GM12878 (cell line): ENCODE data around the gene SARS1. TPM values are rescaled to one million over a fixed set of nuclear protein-coding genes. Genes with fewer than 3 reads are reported as not detected.

Experiments
- ATAC-seq: fragments of 200-7000 bp; cut with Tn5 transposase; 3 replicates; pipeline ENCODE4 v1.9.1; 2020; ENCODE audit warnings: mild to moderate bottlenecking, moderate library complexity
- BruUV-seq: library from RNA; stranded (reverse); fragments of 400-500 nt; replicated peaks from 2 replicates; lab custom pipeline; 2021; lab: Mats Ljungman, UMichigan
- CTCF ChIA-PET: fragments of 300-600 bp; sonication (Branson Sonifier 250); formaldehyde crosslinking; extraction: SDS; loops from one replicate; lab custom pipeline; 2021; ENCODE audit warnings: inconsistent platforms; lab: Yijun Ruan, JAX
- POLR2A ChIA-PET: fragments of 350-600 bp; formaldehyde crosslinking; extraction: SDS; loops from one replicate; lab custom pipeline; 2021; ENCODE audit warnings: inconsistent platforms; lab: Charles Lee
- RAD21 ChIA-PET: fragments of 300-600 bp; sonication (Branson Sonifier 250); formaldehyde crosslinking; loops from one replicate; lab custom pipeline; 2023; ENCODE audit warnings: antibody characterized with exemption; ENCODE audit not compliant: unreplicated experiment; lab: Charles Lee
- SMC1A ChIA-PET: fragments of 300-600 bp; sonication (Branson Sonifier 250); formaldehyde crosslinking; loops from one replicate; lab custom pipeline; 2023; ENCODE audit not compliant: unreplicated experiment, uncharacterized antibody; lab: Charles Lee
- DNase-seq: peaks from one replicate; pipeline ENCODE4 v3.0.0-alpha.2; 2011; ENCODE audit warnings: low read depth, low spot score
- FAIRE-seq: peaks from 3 replicates; lab custom pipeline; 2011; peaks lifted over from hg19 to GRCh38; lab: Jason Lieb, UNC
- H2AFZ ChIP-seq: 2 replicates; pipeline ENCODE4 v1.6.0; 2011; ENCODE audit warnings: low read depth, low read length, control low read depth; ENCODE audit not compliant: control insufficient read depth
- H3K27ac ChIP-seq: 2 replicates; pipeline ENCODE4 v1.5.1; 2011; ENCODE audit warnings: control low read depth; ENCODE audit not compliant: control insufficient read depth, insufficient read depth
- H3K27me3 ChIP-seq, 2 experiments: replicated peaks in 1 of 2; 2 replicates each; pipeline versions ENCODE4 v1.6.0 to v1.6.1; 2011; ENCODE audit warnings: low read length in 1 of 2; ENCODE audit not compliant: control insufficient read depth in 2 of 2, insufficient read depth in 2 of 2
- H3K36me3 ChIP-seq, 2 experiments: 2 replicates each; pipeline ENCODE4 v1.5.1; 2011; ENCODE audit warnings: low read length in 1 of 2; ENCODE audit not compliant: control insufficient read depth in 2 of 2, insufficient read depth in 2 of 2
- H3K4me1 ChIP-seq: 2 replicates; pipeline ENCODE4 v1.6.1; 2011; ENCODE audit warnings: mild to moderate bottlenecking, low read length, moderate library complexity, mixed read lengths; ENCODE audit not compliant: control insufficient read depth, insufficient read depth
- H3K4me2 ChIP-seq: 2 replicates; pipeline ENCODE4 v1.6.0; 2011; ENCODE audit warnings: control low read depth; ENCODE audit not compliant: control insufficient read depth, insufficient read depth
- H3K4me3 ChIP-seq: fragments of 200-600 bp; sonication (generic); 2 replicates; pipeline ENCODE4 v1.5.1; 2016
- H3K79me2 ChIP-seq: 2 replicates; pipeline ENCODE4 v1.6.0; 2011; ENCODE audit warnings: low read length; ENCODE audit not compliant: control insufficient read depth, insufficient read depth
- H3K9ac ChIP-seq: 2 replicates; pipeline ENCODE4 v1.8.0; 2011; ENCODE audit warnings: low read length, control low read depth, mixed read lengths; ENCODE audit not compliant: control insufficient read depth, insufficient read depth
- H3K9me3 ChIP-seq: replicated peaks from 3 replicates; pipeline ENCODE4 v1.5.1; 2011; ENCODE audit warnings: mild to moderate bottlenecking, low read length; ENCODE audit not compliant: control insufficient read depth, insufficient read depth
- H4K20me1 ChIP-seq: 2 replicates; pipeline ENCODE4 v1.6.0; 2011; ENCODE audit not compliant: control insufficient read depth, insufficient read depth
- BCL11A ChIP-seq: IDR thresholded peaks from 2 replicates; pipeline ENCODE4 v1.6.1; 2011; ENCODE audit warnings: low read depth, low read length
- CHD1 ChIP-seq: IDR thresholded peaks from 2 replicates; pipeline ENCODE4 v1.6.1; 2012; ENCODE audit warnings: low read depth, low read length, improper control_type of control experiment
- ETV6 ChIP-seq, 2 experiments: fragments of 450-650 bp in 1 of 2; IDR thresholded peaks in 1 of 2; conservative IDR thresholded peaks in 1 of 2; 2 replicates each; pipeline ENCODE4 v1.6.1; 2014; ENCODE audit warnings: antibody characterized with exemption in 1 of 2, borderline replicate concordance in 1 of 2, low read depth in 1 of 2, mild to moderate bottlenecking in 1 of 2, moderate library complexity in 1 of 2
- HDAC6 ChIP-seq: fragments of 200-600 bp; sonication (generic); IDR thresholded peaks from one replicate; pipeline ENCODE4 v1.8.0; 2017; ENCODE audit warnings: antibody characterized with exemption; ENCODE audit not compliant: unreplicated experiment
- MEF2B ChIP-seq: fragments of 450-650 bp; IDR thresholded peaks from 2 replicates; pipeline ENCODE4 v1.6.1; 2018; ENCODE audit warnings: mild to moderate bottlenecking, moderate library complexity; ENCODE audit not compliant: partially characterized antibody, poor library complexity, severe bottlenecking
- MTA3 ChIP-seq: IDR thresholded peaks from 2 replicates; pipeline ENCODE4 v1.6.1; 2012; ENCODE audit warnings: low read length, inconsistent platforms, borderline replicate concordance
- POLR2A ChIP-seq: IDR thresholded peaks from 2 replicates; pipeline ENCODE4 v1.6.1; 2011; ENCODE audit warnings: low read depth, mild to moderate bottlenecking, low read length
- SMAD5 ChIP-seq: IDR thresholded peaks from 2 replicates; pipeline ENCODE4 v1.6.1; 2016; ENCODE audit warnings: antibody characterized with exemption, low read depth
- SPI1 ChIP-seq: IDR thresholded peaks from 2 replicates; pipeline ENCODE4 v1.6.1; 2011; ENCODE audit warnings: low read depth, mild to moderate bottlenecking, low read length, moderate library complexity, borderline replicate concordance; ENCODE audit not compliant: insufficient read depth
- TCF3 ChIP-seq: IDR thresholded peaks from 2 replicates; pipeline ENCODE4 v1.6.1; 2012; ENCODE audit warnings: low read depth, mild to moderate bottlenecking, low read length, borderline replicate concordance; ENCODE audit not compliant: insufficient read depth
- ZNF384 ChIP-seq: IDR thresholded peaks from 2 replicates; pipeline ENCODE4 v1.6.1; 2012; ENCODE audit warnings: low read depth, mild to moderate bottlenecking, low read length, improper control_type of control experiment, borderline replicate concordance
- ZNF687 ChIP-seq: fragments of 450-650 bp; IDR thresholded peaks from 2 replicates; pipeline ENCODE4 v1.6.1; 2017; ENCODE audit warnings: mild to moderate bottlenecking, moderate library complexity
- WGBS: methylation state at CpG from one replicate; pipeline ENCODE4 v1.1.6; 2016; ENCODE audit warnings: low lambda C conversion rate; ENCODE audit not compliant: insufficient replicate concordance, insufficient coverage; ENCODE audit errors: missing lambda C conversion rate; 5-methylcytosine and 5-hydroxymethylcytosine counted together
- in situ Hi-C: fragments of 300-500 bp; cut with MboI; formaldehyde crosslinking; loops from 9 replicates; pipeline ENCODE4 v1.14.3; 2018; ENCODE audit warnings: mixed read lengths
- intact Hi-C: fragments of 100-400 bp; cut with micrococcal nuclease; formaldehyde crosslinking; loops from one replicate; pipeline ENCODE4 v1.14.2; 2022; ENCODE audit not compliant: unreplicated experiment
- polyA plus RNA-seq, 11 experiments: library from polyadenylated mRNA; depleted of rRNA in 4 of 11; unstranded in 6 of 11; stranded (reverse) in 5 of 11; fragments of >200 nt; fragmentation: Nextera tagmentation in 4 of 11; fragmentation: Illumina TruSeq in 1 of 11; extraction: Ambion mirVana in 4 of 11; extraction: Trizol in 1 of 11; gene quantifications; 1 replicate in 1 of 11; 2 replicates in 10 of 11; pipeline versions ENCODE4 v1.2.1 to v1.2.3, GENCODE V29; 2011 to 2016; ENCODE audit warnings: inconsistent platforms in 2 of 11, missing spikeins in 2 of 11, low read depth in 1 of 11
- total RNA-seq, 4 experiments: library from RNA; depleted of rRNA in 3 of 4; stranded (reverse); fragments of >200 nt in 3 of 4; fragmentation: Illumina TruSeq in 1 of 4; extraction: Trizol in 1 of 4; gene quantifications; 2 replicates each; pipeline versions ENCODE4 v1.2.1 to v1.2.3, GENCODE V29; 2013 to 2021
- TF ChIP-seq, protein P1 (sequence below): fragments of 450-650 bp; IDR thresholded peaks from 2 replicates; pipeline ENCODE4 v1.6.1; 2017; ENCODE audit warnings: mild to moderate bottlenecking

SARS1 gene
- total and polyA plus RNA-seq, 10 of the 15 experiments (the other 5 are each of a cell fraction or from before 2014, with no cell fraction given) = 103 to 202 (median 138) TPM

GRCh38 chr1:109193653-109194590, 19.8 kb upstream of the SARS1 start (continued):
- TF ChIP-seq ETV6 (conservative IDR thresholded peaks at IDR 0.05 in 1 of 2, IDR thresholded peaks at IDR 0.05 in 1 of 2; ENCODE audit: borderline replicate concordance in 1 of 2, low read depth in 1 of 2) = no peak

DNA sequence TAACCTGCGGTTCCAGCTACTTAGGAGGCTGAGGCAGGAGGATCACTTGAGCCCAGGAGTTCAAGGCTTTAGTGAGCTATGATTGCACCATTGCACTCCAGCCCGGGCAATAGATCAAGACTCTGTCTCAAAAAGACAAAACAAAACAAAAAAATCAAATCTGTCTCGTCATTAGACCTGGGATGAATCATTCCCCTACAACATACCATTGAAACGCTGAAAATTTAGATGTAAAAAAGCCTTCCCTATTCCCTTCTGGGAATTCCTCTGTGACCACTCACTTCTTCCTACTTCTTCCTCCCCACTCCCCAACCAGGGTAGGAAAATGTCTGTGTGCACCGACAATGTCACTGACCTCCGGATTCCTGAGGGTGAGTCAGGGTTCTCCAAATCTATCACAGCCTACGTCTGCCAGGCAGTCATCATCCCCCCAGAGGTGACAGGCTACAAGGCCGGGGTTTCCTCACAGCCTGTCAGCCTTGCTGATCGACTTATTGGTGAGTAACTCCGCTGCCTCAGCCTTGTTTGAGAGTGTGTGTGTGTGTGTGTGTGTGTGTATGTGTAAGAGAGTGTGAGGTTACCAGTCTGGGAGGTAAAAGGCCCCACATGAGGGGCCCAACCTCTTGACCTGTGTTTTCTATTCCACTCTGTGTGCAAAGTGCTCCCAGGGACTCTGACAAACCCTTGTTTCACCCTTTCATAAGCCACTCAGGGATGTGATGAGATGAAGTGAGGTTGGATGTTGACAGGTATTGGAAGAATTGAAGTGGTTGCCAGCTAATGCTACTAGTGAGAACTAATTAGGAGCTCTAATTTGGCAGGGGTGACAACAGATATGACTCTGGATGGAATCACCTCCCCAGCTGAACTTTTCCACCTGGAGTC, 16.3 kb upstream of the SARS1 start:
- H3K4me3 ChIP-seq = no peak overlapping the region
- H3K9me3 ChIP-seq = no peaks in the 10 kb centered on the region
- DNase-seq = no peak
- no peaks in the 10 kb centered on the region for H3K36me3 ChIP-seq
- no peak overlapping the region for H2AFZ ChIP-seq
- ChIA-PET CTCF (interaction anchor here (0.6 to 1.5 kb wide), 4 partner anchors 7 to 153 kb away, joined by 3 to 4 read pairs (median 3); no protein-coding TSS in a partner anchor), RAD21 (no interaction called here), SMC1A (interaction anchor here (1.2 kb wide), 2 partner anchors 30 to 335 kb away, joined by 3 to 4 read pairs; no protein-coding TSS in a partner anchor), POLR2A (interaction anchor here (0.6 kb wide), 1 partner anchor 1520 kb away, joined by 3 read pairs; no protein-coding TSS in a partner anchor)
- in situ Hi-C loops = no loop called here
- H3K9ac ChIP-seq = no peak overlapping the region
- H4K20me1 ChIP-seq = no peaks in the 10 kb centered on the region
- intact Hi-C loops = no loop called here
- no peak for FAIRE-seq
- BruUV-seq = no TSS peak
- H3K79me2 ChIP-seq = no peaks in the 10 kb centered on the region
- WGBS = 11% methylated on average over 10 of the region's 10 CpGs
- H3K27me3 ChIP-seq = no peaks in the 10 kb centered on the region
- H3K4me1 ChIP-seq = no peaks in the 10 kb centered on the region; the same call in 1 of the 2 replicates
- ATAC-seq = peak; percentile 16; the same call in 2 of the 3 replicates
- H3K27ac ChIP-seq = no peak overlapping the region
- no peak overlapping the region for H3K4me2 ChIP-seq
- TF ChIP-seq ZNF384 (no peak), TCF3 (no peak), MEF2B (no peak), MTA3 (no peak), SPI1 (no peak), HDAC6 (no peak), BCL11A (no peak), CHD1 (no peak), ZNF687 (no peak), POLR2A (no peak), SMAD5 (no peak)
- TF ChIP-seq, protein P1, sequence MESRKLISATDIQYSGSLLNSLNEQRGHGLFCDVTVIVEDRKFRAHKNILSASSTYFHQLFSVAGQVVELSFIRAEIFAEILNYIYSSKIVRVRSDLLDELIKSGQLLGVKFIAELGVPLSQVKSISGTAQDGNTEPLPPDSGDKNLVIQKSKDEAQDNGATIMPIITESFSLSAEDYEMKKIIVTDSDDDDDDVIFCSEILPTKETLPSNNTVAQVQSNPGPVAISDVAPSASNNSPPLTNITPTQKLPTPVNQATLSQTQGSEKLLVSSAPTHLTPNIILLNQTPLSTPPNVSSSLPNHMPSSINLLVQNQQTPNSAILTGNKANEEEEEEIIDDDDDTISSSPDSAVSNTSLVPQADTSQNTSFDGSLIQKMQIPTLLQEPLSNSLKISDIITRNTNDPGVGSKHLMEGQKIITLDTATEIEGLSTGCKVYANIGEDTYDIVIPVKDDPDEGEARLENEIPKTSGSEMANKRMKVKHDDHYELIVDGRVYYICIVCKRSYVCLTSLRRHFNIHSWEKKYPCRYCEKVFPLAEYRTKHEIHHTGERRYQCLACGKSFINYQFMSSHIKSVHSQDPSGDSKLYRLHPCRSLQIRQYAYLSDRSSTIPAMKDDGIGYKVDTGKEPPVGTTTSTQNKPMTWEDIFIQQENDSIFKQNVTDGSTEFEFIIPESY = no peak
